BJ (cell line): ENCODE data around the gene HK2. TPM values are rescaled to one million over a fixed set of nuclear protein-coding genes. Genes with fewer than 3 reads are reported as not detected.

ENCODE experiments used
- CTCF ChIA-PET: fragments of 350-600 bp; formaldehyde crosslinking; extraction: SDS; loops from one replicate; lab custom pipeline; 2021; ENCODE audit warnings: antibody characterized with exemption, inconsistent platforms; lab: Yijun Ruan, JAX
- POLR2A ChIA-PET: fragments of 300-600 bp; sonication (Branson Sonifier 250); formaldehyde crosslinking; extraction: SDS; loops from one replicate; lab custom pipeline; 2021; ENCODE audit warnings: antibody characterized with exemption; lab: Charles Lee
- DNase-seq: peaks from one replicate; pipeline ENCODE4 v3.0.0-alpha.2; 2011; ENCODE audit warnings: low read depth
- H3K27me3 ChIP-seq: 2 replicates; pipeline ENCODE4 v1.6.0; 2011; ENCODE audit warnings: low read length; ENCODE audit not compliant: control insufficient read depth, insufficient read depth
- H3K36me3 ChIP-seq: 2 replicates; pipeline ENCODE4 v1.5.1; 2011; ENCODE audit warnings: low read length; ENCODE audit not compliant: control insufficient read depth, insufficient read depth
- H3K4me3 ChIP-seq: 2 replicates; pipeline ENCODE4 v1.5.1; 2011; ENCODE audit warnings: low read depth, mild to moderate bottlenecking, control low read depth, low read length
- polyA plus RNA-seq: library from polyadenylated mRNA; depleted of rRNA; stranded (reverse); fragments of >200 nt; gene quantifications from 2 replicates; pipeline ENCODE4 v1.2.3, GENCODE V29; 2011
- TF ChIP-seq, protein P1 (sequence below): IDR thresholded peaks from 2 replicates; pipeline ENCODE4 v1.5.1; 2011; ENCODE audit warnings: low read depth, mild to moderate bottlenecking, control low read depth, inconsistent platforms, low read length, moderate library complexity; ENCODE audit not compliant: insufficient read depth

Gene HK2
- polyA plus RNA-seq, 1 experiment, result 21.8 TPM

DNA sequence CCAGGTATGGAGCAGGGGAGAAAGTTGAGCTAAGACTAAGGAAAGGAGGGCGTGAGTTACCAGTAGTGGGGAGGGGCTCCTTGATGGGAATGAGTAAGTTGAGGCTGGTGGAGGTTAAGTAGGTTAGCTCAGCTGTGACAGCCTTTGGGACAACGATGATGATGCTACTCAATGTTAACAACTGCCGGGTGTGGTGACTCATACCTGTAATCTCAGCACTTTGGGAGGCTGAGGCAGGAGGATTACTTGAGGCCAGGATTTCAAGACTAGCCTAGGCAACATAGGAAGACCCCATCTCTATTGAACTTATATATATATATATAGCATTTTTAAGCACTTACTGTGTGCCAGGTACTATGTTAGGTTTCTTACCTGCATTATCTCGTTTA, 48.4 kb downstream of the HK2 start:
- CTCF ChIA-PET, result interaction anchor here (1.7 kb wide), 1 partner anchor 46 kb away, joined by 5 read pairs; no protein-coding TSS in a partner anchor
- Histone ChIP-seq H3K4me3 (no peak overlapping the region), H3K36me3 (peaks cover 49% of the 10 kb centered on the region), H3K27me3 (no peaks in the 10 kb centered on the region)
- POLR2A ChIA-PET, result no interaction called here
- DNase-seq, result no peak
- TF ChIP-seq, protein P1, sequence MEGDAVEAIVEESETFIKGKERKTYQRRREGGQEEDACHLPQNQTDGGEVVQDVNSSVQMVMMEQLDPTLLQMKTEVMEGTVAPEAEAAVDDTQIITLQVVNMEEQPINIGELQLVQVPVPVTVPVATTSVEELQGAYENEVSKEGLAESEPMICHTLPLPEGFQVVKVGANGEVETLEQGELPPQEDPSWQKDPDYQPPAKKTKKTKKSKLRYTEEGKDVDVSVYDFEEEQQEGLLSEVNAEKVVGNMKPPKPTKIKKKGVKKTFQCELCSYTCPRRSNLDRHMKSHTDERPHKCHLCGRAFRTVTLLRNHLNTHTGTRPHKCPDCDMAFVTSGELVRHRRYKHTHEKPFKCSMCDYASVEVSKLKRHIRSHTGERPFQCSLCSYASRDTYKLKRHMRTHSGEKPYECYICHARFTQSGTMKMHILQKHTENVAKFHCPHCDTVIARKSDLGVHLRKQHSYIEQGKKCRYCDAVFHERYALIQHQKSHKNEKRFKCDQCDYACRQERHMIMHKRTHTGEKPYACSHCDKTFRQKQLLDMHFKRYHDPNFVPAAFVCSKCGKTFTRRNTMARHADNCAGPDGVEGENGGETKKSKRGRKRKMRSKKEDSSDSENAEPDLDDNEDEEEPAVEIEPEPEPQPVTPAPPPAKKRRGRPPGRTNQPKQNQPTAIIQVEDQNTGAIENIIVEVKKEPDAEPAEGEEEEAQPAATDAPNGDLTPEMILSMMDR, result no peak

DNA sequence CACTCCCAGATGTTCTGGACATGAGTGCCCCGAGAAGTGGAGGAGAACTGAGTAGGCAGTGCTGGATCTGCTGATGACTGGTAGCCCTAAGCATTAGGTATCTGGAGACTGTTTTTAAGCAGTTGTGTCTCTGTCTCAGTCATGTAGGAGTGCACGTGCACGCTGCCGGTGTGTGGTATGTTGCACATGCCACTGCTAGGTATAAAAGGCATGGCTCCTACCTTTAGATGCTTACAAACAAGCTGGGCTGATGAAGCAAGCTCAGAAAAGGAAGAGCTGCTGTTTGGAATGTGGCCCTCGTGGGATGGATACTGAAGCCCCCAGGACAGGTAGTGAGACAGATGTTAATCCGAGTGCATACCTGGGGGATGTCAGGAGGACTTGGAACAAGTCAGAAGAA, 49.1 kb downstream of the HK2 start:
- TF ChIP-seq, protein P1, result no peak
- POLR2A ChIA-PET, result no interaction called here
- DNase-seq, result no peak
- CTCF ChIA-PET, result interaction anchor here (1.7 kb wide), 1 partner anchor 47 kb away, joined by 5 read pairs; no protein-coding TSS in a partner anchor
- Histone ChIP-seq H3K27me3 (no peaks in the 10 kb centered on the region), H3K4me3 (no peak overlapping the region), H3K36me3 (peaks cover 44% of the 10 kb centered on the region)

DNA sequence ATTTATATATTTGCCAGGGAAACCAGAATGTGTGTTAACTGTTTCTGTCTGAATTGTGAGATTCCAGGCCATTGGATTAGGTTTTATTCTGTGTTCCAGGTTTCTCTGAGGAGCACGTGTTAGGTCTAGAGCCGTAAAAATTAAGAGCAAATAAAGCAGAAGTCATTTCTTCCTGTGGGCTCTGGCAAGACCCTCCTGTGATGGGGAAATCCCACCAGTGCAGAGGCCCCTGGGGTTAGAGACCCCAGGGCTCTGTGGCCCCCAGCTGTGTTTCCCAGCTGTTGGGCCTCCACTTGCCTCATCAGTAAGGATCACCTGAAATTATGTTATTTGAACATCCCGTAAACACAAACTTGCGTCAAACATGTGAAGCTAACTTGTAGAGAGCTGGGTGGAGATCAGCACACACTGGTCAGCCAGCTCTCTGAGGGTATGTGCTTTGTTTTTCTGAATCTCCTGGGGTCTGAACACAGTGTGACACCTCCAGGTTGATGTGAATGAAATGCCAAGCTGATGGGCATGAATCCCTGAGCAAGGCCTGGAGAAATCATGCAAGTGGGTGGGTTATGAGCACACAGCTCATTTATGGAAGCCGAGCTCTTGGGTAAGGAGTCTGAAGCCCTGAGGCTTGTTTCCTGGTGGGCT, 50.3 kb downstream of the HK2 start:
- no peaks in the 10 kb centered on the region for H3K27me3 ChIP-seq
- no peak for DNase-seq
- no peak overlapping the region for H3K4me3 ChIP-seq
- TF ChIP-seq, protein P1, result no peak
- peaks cover 37% of the 10 kb centered on the region for H3K36me3 ChIP-seq
- CTCF ChIA-PET, result interaction anchor here (0.8 to 4.2 kb wide), 5 partner anchors 8 to 195 kb away, joined by 3 to 20 read pairs (median 5); no protein-coding TSS in a partner anchor
- POLR2A ChIA-PET, result no interaction called here

DNA sequence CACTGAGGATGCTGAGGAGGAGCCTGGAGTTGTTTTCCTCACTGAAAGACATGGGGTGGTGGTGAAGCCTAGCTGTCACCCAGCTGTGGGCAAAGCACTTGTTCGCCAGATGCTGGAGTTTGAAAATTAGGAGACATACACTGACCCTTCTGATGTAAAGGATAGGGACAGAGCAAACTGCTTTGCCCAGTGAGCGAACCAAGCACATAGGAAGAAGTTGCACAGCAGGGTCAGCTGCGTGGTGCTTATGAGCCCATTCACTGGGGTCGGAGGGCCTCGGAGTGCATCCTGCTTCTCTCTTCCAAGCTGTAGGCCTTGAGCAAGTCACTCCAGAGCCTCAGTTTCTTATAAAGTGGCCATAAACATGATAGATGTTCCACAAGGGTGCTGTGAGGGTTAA, 50.9 kb downstream of the HK2 start:
- TF ChIP-seq, protein P1, result no peak
- peaks cover 34% of the 10 kb centered on the region for H3K36me3 ChIP-seq
- ChIA-PET POLR2A (no interaction called here), CTCF (interaction anchor here (0.8 to 4.2 kb wide), 5 partner anchors 9 to 196 kb away, joined by 3 to 20 read pairs (median 5); no protein-coding TSS in a partner anchor)
- H3K4me3 ChIP-seq, result no peak overlapping the region
- no peaks in the 10 kb centered on the region for H3K27me3 ChIP-seq
- no peak for DNase-seq

DNA sequence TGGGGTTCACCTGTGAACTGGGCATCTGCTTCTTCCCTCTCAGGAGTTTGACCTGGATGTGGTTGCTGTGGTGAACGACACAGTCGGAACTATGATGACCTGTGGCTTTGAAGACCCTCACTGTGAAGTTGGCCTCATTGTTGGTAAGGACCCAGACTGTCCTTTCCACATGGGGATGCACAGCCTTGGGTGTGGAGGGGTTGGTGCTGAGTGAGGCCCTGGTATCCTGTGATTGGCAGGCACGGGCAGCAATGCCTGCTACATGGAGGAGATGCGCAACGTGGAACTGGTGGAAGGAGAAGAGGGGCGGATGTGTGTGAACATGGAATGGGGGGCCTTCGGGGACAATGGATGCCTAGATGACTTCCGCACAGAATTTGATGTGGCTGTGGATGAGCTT, 52.3 kb downstream of the HK2 start:
- TF ChIP-seq, protein P1, result no peak
- Histone ChIP-seq H3K27me3 (no peaks in the 10 kb centered on the region), H3K36me3 (peaks cover 37% of the 10 kb centered on the region), H3K4me3 (no peak overlapping the region)
- ChIA-PET CTCF (interaction anchor here (4.2 kb wide), 1 partner anchor 10 kb away, joined by 20 read pairs; no protein-coding TSS in a partner anchor), POLR2A (no interaction called here)
- DNase-seq, result no peak
